HG03175 (cell line): ENCODE data around the gene AP2A2.

Experiments used
- ATAC-seq: cut with Tn5 transposase; IDR thresholded peaks from one replicate; pipeline ENCODE4 v1.9.1; 2021; ENCODE audit warnings: mild to moderate bottlenecking, moderate library complexity; ENCODE audit not compliant: unreplicated experiment

Gene AP2A2

GRCh38 chr11:1052133-1053011 lies 126.7 kb downstream of the AP2A2 start:
- ATAC-seq = no peak

- no peak for ATAC-seq
Measured at GRCh38 chr11:1053121-1053901, 127.6 kb downstream of the AP2A2 start.

GRCh38 chr11:1054143-1055108 lies 128.8 kb downstream of the AP2A2 start:
- no peak for ATAC-seq

- no peak for ATAC-seq
Measured at GRCh38 chr11:1055109-1055703, 129.5 kb downstream of the AP2A2 start.

- ATAC-seq = no peak
Measured at GRCh38 chr11:1055990-1056771, 130.5 kb downstream of the AP2A2 start.

- ATAC-seq = no peak
Measured at GRCh38 chr11:1057806-1058205, 132.1 kb downstream of the AP2A2 start.

- ATAC-seq = no peak
Measured at GRCh38 chr11:1059759-1060158, 134.1 kb downstream of the AP2A2 start.

- no peak for ATAC-seq
Measured at GRCh38 chr11:1060410-1060809, 134.7 kb downstream of the AP2A2 start.

GRCh38 chr11:1060852-1061616 lies 135.4 kb downstream of the AP2A2 start:
- no peak for ATAC-seq
